Activated CD8-positive, alpha-beta memory T cell treated with anti-CD3 and anti-CD28 coated beads for 24 hours (primary cell): ENCODE measurements around the gene HSPA1B.
"Not testable (repeated sequence)": the region's sequence is repeated elsewhere in the genome, so short reads cannot be mapped to it uniquely, and the experiment has no call there.

Experiments used
- DNase-seq: peaks from one replicate; pipeline ENCODE4 v3.0.0-alpha.2; 2020

The HSPA1B gene

GRCh38 chr6:31861150-31861549 is 33.6 kb downstream of the HSPA1B start:
- DNase-seq = no peak

DNA sequence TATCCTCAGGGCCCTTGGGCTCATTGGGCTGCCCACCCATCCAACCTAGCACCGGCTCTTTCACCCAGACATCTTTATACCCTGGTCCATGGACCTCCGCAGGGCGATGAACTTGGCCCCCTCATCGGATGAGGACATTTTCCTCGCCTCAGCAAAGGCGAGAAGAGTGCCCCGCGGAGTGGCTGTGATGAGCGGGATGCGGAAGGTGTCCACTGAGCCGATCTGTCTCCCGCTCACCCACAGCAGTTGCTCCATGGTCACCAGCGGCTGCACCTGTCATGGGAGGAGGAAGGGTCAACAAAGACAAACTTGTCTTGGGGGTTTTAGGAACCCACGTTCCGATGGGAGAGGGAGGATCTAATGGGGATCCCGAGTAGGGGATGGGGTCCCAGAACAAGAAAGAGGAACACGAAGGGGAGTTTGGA is 34.4 kb downstream of the HSPA1B start:
- no peak for DNase-seq

- peak; percentile 97 for DNase-seq
Measured at GRCh38 chr6:31862344-31863235, 35.1 kb downstream of the HSPA1B start, which contains the start of gene NEU1. Gene NEU1 (minus strand): TSS chr6:31862821. CDS start chr6:31862776, 45 bp downstream.

- DNase-seq = peak; percentile 70
Measured at GRCh38 chr6:31864123-31864562, 36.6 kb downstream of the HSPA1B start.

DNA sequence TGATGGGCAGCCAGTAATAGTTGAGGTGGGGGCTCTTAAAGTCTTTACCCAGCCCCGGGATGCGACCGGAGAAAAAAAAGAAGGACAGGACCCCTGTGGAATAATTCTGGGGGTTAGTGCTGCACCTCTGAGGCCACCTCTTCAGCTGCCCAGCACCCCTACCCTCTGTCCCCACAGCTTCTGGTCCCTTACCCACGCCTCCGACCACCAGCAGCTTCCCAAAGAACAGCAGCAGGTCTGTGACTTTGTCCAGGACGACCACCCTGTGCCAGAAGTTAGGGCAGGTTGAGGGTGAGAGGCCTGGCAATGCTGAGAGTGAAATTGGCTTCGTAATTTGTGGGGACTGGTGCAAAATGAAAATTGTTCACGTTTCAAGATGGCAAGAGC is 37.3 kb downstream of the HSPA1B start:
- DNase-seq = no peak

DNA sequence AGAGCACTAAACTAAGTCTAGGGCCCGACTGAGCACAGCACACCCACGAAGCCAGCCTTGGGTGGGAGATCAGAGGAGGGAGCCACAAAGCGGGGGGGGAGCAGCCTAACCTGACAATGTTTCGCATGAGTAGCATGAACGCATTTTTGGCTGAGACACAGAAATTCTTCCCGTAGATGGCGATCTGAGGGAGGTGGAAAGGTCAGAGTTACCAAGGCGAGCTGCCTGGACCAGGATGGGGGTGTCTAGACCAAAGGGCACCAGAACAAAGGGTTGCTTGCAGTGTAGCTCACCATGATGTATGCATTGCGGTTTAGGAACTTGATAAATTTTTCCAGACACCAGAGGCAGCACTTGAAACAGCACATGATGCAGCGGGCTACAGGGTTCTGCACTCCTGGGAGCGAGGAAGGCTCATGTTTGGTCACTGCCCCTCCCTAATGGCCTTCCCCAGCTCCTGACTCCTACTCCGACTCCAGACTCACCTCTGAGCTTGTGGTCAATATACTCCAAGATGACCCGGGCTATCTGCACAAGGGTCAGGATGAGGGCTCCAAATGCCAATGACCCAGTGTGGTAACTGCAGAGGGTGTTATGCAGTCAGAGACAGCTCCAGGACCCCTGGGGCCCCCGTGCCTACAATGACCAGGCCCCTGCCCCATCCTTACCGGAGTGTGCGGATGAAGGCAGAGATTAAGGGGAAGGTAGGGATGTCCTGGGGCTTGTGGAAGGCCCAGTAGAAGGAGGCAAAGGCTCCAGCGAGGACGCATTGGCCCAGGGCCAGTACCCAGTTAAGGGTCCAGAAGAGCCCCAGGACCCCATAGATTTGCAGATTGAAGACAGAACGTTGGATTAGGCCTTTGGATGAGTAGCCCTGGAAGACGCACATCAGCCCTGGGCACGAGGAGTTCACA is 37.9 kb downstream of the HSPA1B start:
- DNase-seq = no peak

GRCh38 chr6:31868658-31868971 is 41.1 kb downstream of the HSPA1B start:
- not testable (repeated sequence) for DNase-seq

DNA sequence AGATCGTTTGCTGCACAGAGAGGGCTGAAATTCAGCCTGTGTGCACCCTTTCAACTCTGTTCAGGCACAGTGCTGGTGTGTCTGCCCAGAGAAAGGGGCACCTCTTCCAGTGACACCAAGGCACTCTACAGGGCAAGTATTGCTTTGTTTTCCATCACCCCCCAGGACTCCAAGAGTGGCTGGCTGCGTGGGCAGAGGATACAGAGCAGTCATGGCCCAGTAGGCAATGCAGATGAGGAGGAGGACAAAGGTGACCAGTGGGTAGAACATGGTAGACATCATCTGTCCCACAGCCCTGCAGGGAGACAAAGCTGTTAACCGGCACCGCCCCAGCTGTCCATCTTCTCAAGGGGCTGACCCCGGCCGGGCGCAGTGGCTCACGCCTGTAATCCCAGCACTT is 41.8 kb downstream of the HSPA1B start:
- DNase-seq = no peak

DNA sequence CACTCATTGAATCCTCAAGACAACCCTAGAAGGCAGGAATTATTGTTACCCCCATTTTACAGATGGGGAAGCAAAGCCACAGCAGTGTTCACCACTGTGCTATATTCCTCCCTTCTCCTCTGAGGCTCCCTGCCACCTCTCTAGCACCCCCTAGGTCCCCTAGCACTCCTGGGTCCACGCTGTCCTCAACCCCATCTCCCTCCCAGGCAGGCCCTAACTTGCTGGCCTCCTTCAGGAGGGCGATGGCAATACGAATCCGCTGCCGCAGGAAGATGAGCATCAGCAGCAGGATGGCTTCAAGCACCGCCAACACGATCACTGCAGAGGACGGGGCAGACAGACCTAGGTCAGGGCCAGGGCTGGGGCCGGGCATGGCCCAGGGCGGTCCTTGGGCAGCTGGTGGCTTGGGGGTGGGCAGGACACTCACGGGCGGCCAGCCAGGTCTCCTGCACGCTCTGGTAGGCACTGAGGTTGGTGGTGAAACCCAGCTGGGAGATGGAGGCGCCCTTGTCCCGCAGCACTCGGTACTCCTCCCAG is 42.9 kb downstream of the HSPA1B start:
- no peak for DNase-seq

DNA sequence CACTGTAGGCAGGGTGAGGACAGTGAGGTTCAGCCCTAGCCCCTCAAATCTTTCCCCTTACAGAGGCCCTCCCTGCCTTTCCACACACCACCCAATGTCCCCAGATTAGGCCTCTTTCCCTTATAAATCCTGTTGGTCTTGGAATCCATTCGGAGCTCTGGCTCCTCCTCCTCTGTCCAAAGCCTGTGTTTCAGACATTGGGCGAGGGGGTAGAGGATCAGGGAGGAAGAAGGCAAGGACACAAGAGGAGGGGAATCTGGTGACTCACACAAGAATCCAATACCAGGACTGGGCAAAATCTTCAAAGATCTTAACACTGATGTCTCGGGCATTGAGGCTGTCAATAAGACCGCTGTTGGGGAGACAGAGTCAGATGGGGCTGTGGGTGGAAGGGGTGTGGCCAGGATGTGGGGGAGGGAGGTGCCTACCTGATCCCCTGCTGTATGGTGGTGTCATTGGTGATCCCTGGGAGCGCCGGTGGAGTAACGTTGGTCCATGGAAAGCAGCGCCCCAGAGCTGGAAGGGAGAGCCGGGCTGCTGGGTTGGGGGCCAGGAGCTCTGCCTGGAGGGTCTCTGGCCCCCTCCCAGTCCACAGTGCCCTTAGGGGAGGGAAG is 43.6 kb downstream of the HSPA1B start:
- no peak for DNase-seq

DNA sequence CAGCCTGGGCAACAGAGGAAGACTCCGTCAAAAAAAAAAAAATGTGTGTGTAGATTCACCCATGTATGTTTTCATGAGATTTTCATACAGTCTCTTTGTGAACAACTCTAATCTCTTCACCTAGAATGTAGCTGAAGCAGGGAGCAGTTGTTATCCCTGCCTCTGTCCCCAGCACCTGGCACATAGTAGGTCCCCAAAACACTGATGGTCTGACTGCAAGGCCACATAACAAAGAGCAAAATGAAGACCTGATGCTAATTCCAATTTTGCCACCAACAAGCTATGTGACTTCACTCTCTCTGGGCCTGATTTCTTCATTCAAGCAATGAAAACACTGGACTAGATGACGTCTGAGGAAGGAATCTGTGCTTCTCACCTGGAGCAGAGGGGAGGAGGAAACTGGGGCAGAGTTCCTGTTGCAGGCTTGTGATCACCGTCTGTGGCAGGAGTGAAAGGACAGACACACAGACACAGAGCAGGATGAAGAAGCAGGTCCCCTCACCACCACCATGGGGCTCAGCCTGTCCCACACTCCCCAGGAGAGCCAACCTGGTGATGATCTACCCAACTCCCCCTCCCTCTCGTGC is 46.6 kb downstream of the HSPA1B start:
- no peak for DNase-seq

DNA sequence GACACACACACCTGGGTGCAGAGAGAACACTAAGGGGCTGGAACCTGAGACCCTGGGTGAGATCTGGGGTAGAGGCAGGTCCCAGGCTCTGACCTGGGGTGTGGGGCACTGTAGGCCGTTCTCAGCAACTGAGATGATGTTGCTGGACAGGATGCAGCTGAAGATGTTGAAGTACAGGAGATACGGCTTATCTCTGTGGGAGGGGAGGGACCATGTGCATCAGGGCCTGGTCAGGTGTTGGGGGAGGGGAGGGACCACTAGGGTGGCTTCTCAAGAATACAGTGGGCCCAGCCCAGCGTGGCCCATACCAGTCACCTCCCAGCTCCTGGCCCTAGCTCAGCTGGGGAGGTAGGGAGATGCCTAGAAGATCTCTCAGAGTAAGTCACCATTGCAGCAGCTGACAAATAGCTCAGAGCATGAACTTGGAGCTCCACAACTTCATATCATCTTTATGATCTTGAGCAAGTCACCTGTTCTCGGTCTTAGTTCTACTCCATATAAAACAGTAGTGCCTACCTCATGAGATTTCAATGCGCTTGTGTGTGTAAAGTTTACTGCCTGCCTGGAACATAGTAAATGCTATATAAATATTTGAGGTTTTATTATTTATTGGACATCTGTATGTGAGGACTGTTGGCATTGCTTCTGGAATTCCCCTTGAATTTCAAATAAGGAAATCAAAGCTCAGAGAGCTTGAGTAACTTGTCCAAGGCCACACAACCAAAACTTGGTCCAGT is 47.5 kb downstream of the HSPA1B start:
- DNase-seq = no peak

DNA sequence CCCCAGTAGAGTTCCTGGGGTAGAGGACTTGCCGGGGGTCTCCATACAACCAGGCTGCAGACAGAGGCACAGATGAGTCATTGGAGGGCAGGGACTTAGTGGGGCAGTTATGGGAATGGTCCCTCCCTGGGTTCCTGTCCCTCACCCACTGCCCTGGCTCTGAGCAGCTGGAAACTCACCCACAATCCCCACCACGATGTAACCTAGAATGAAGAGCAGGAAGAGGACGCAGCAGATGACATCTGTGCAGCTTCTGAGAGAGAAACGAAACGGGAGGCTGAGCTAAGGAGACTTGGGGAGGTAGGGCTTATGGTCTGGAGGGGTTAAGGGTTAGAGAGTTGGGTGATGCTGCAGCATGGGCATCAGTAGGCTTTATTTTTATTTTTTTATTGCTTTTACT is 48.3 kb downstream of the HSPA1B start:
- DNase-seq = no peak

DNA sequence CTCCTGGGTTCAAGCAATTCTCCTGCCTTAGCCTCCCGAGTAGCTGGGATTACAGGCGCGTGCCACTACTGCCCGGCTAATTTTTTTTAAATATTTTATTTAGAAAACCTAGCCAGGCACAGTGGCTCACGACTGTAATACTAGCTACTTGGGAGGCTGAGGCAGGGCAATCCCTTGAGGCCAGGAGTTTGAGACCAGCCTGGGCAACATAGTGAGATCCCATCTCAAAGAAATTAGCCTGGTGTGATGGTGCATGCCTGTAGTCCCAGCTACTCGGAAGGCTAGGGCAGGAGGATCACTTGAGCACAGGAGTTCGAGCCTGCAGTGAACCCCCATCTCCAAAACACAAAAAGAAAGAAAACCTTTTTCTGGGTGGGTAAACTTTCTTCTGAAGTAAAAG is 48.8 kb downstream of the HSPA1B start:
- DNase-seq = no peak

DNA sequence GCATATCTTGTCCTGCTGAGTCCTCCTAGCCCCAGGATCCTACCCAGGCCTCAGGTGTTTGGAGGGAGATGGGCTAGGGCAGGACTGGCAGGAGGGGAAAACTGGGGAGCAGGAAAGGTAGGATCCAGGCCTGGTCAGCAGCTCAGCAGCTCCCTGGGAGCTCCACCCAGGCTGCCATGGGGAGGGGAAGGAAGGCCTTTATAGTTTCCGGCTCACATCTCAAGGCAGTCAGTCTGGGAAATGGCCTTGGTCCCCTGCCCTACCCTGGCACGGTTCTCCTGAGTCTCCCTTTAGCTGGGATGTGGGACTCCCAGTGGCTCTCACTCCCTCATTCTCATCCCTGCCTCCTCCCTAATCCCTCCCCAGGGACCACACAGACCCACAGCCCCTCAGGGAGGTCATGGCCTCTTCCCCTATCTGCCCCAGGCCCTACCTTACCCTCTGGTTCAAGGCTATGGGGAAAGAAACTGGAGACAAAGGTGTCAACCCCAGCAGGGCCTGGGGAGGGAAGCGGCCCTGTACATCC is 49.6 kb downstream of the HSPA1B start:
- DNase-seq = no peak

DNA sequence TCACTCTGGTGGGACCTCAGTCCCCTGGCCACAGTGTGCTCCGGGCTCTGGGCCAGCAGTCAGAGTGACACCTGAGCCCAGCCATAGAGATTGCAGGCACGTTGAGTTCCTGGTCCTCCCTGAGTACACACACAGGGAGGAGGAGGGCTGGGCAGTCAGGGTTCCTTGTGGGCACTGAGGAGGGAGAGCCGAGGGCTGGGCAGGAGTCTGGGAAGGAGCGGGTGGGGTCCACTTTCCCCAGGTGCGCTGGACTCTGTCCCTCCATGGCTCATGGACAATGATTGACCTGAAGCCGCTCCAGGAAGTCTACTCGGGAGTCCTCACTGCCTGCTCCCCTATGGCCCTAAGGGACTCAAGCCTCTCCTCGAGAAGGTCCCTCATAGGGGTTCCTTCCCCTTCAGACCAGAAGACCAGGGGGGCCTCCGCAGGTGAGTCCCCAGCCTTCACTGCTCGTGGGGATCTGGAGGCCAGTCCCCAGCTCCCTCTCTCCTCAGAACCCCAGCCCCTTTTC is 50.2 kb downstream of the HSPA1B start:
- DNase-seq = no peak

DNA sequence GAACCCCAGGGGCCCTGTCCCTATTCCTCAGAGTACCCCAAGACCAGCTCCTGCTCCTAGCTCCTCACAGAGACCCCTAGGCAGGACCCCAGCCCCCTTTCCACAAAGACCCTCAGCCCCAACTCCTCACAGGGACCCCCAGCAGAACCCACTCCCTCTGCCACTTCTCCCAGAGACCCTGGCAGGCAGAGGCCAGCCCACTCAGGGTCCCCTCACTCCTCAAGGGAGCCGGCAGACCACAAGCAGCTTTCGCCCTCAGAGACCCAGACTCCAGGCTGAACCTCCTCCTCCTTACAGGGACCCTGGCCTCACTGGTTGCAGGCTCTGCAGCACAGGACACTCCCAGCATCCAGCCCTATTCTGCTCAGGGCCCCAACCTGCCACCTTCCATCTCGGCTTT is 50.7 kb downstream of the HSPA1B start:
- DNase-seq = no peak

GRCh38 chr6:31878726-31879125 is 51.2 kb downstream of the HSPA1B start, which contains the start of gene SLC44A4:
Gene SLC44A4 (minus strand): TSS chr6:31878997. CDS start chr6:31878980, 17 bp downstream.
- DNase-seq = no peak

GRCh38 chr6:31879143-31879542 is 51.6 kb downstream of the HSPA1B start:
- DNase-seq = no peak
